GM21447 (cell line): ENCODE measurements around the gene ABCC1.
"Not testable (repeated sequence)": the region's sequence is repeated elsewhere in the genome, so short reads cannot be mapped to it uniquely, and the experiment has no call there.

Experiments
- ATAC-seq: cut with Tn5 transposase; IDR thresholded peaks from one replicate; pipeline ENCODE4 v1.9.1; 2021; ENCODE audit not compliant: unreplicated experiment

Gene ABCC1

GRCh38 chr16:16127469-16128116 is 178.2 kb downstream of the ABCC1 start:
- ATAC-seq, result no peak

GRCh38 chr16:16131204-16131603 is 181.8 kb downstream of the ABCC1 start:
- no peak for ATAC-seq

- no peak for ATAC-seq
Observed at GRCh38 chr16:16131659-16132058, 182.2 kb downstream of the ABCC1 start.

- no peak for ATAC-seq
Observed at GRCh38 chr16:16133943-16134604, 184.7 kb downstream of the ABCC1 start.

- no peak for ATAC-seq
Observed at GRCh38 chr16:16136588-16136987, 187.2 kb downstream of the ABCC1 start.

- ATAC-seq, result no peak
Observed at GRCh38 chr16:16137110-16137509, 187.7 kb downstream of the ABCC1 start.

- ATAC-seq, result no peak
Observed at GRCh38 chr16:16138034-16138635, 188.7 kb downstream of the ABCC1 start.

GRCh38 chr16:16139061-16139460 is 189.6 kb downstream of the ABCC1 start:
- ATAC-seq, result no peak

GRCh38 chr16:16139806-16140205 is 190.4 kb downstream of the ABCC1 start:
- ATAC-seq, result no peak

GRCh38 chr16:16140537-16140936 is 191.1 kb downstream of the ABCC1 start:
- ATAC-seq, result no peak

- no peak for ATAC-seq
Observed at GRCh38 chr16:16141141-16141540, 191.7 kb downstream of the ABCC1 start.

- no peak for ATAC-seq
Observed at GRCh38 chr16:16141784-16142396, 192.5 kb downstream of the ABCC1 start.

GRCh38 chr16:16143038-16143763 is 193.8 kb downstream of the ABCC1 start:
- ATAC-seq, result no peak

- no peak for ATAC-seq
Observed at GRCh38 chr16:16143931-16144330, 194.5 kb downstream of the ABCC1 start.

GRCh38 chr16:16144416-16144815 is 195.0 kb downstream of the ABCC1 start:
- ATAC-seq, result no peak

GRCh38 chr16:16145286-16145685 is 195.9 kb downstream of the ABCC1 start:
- no peak for ATAC-seq

GRCh38 chr16:16146380-16147315 is 197.2 kb downstream of the ABCC1 start:
- no peak for ATAC-seq

- ATAC-seq, result no peak
Observed at GRCh38 chr16:16147316-16147999, 198.0 kb downstream of the ABCC1 start.

GRCh38 chr16:16148000-16148599 is 198.7 kb downstream of the ABCC1 start:
- ATAC-seq, result not testable (repeated sequence)
